HG03469 (cell line): ENCODE data around the gene CELA3B.
"Not testable (repeated sequence)": the region's sequence is repeated elsewhere in the genome, so short reads cannot be mapped to it uniquely, and the experiment has no call there.

ENCODE experiments used
- ATAC-seq: cut with Tn5 transposase; IDR thresholded peaks from one replicate; pipeline ENCODE4 v1.9.1; 2021; ENCODE audit warnings: mild to moderate bottlenecking, moderate library complexity, moderate number of reproducible peaks; ENCODE audit not compliant: unreplicated experiment

CELA3B gene, protein sequence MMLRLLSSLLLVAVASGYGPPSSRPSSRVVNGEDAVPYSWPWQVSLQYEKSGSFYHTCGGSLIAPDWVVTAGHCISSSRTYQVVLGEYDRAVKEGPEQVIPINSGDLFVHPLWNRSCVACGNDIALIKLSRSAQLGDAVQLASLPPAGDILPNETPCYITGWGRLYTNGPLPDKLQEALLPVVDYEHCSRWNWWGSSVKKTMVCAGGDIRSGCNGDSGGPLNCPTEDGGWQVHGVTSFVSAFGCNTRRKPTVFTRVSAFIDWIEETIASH

DNA sequence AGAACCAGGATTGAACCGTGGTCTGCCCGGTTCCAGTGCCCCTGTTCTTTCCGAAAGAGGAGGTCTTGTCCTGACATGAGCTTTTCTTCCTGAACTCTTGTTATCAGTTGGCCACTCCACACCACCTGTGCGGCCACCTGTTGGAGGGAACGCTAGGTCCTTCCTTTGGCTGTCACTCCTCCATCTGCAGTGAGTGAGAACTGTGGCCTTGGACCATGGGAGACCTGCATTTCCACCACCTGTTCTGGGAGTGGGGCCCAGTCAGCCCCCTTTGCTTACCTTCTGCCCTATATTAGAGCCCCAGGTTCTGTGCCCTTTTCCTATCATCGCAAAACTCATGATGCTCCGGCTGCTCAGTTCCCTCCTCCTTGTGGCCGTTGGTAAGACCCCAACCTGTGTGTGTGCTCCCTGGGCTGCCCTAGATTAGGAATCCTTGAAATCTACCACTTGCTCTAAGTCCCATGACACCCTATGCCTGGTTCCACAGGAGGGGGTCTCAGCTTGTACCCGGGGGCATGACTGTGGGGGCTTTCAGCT, at the start of gene CELA3B:
Gene CELA3B, plus strand, starts transcription at position 320 of the 537 bp plus-strand sequence. Its CDS starts 18 bp downstream, at position 338.
- ATAC-seq = not testable (repeated sequence)

GRCh38 chr1:21927533-21928237, 49.1 kb upstream of the CELA3B start:
- no peak for ATAC-seq

DNA sequence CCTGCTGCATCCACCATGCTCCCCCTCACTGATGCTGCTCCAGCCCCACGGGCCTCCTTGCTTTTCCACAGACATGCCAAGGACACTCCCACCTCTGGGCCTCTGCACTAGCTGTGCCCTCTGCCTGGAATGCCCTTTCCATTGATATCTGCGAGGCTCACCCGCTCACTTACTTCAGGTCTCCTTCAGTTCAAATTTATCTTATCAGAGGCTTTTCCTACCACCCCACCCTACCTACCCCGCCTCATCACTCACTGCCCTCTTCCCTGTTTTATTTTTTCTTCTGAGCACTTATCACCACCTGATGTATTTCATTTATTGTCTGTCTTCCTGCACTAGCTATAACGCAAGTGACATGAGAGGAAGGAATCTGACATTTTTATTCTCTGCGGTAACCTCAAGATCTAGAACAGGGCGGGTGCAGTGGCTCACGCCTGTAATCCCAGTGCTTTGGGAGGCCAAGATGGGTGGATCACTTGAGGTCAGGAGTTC, 46.7 kb upstream of the CELA3B start:
- ATAC-seq = no peak

DNA sequence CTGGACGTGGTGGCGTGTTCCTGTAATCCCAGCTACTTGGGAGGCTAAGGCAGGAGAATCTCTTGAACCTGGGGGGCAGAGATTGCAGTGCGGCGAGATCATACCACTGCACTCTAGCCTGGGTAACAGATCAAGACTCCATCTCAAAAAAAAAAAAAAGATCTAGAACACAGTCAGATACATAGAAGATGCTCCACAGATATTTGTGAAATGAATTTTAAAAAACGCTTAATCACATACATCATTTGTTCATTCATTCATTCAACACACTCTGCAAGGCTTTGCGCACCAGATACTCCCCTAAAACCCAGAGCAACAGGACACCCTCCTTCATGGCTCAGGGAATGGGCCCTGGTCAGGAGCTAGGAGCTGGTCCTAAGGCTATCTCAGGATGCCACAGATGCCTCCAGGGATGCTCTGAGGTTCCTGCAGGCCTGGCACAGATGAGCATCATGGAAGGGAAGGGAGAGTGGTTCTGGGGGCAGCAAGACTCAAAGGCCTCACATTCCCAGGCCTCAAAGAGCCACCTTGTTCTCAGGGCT, 46.1 kb upstream of the CELA3B start:
- ATAC-seq = no peak

- ATAC-seq = no peak
These were observed 45.4 kb upstream of the CELA3B start for GRCh38 chr1:21931171-21932093.

DNA sequence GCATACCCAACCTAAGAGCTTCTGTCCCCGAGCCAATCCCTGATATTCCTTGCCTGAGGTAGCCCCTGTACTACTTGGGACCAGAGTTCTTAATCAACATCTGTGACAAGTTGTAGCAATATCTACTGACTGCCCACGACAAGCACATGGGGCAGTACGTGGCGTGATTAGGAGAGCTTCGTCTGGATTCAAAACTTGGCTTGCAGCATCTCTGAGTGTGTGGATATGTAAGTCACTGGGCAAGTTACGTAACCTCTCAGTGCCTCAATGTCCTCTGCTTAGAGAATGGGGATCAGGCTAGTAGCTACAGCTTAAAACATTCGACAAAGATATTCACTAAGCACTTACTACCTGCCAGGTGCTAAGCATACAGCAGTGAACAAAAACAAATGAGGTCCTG, 44.7 kb upstream of the CELA3B start:
- no peak for ATAC-seq

DNA sequence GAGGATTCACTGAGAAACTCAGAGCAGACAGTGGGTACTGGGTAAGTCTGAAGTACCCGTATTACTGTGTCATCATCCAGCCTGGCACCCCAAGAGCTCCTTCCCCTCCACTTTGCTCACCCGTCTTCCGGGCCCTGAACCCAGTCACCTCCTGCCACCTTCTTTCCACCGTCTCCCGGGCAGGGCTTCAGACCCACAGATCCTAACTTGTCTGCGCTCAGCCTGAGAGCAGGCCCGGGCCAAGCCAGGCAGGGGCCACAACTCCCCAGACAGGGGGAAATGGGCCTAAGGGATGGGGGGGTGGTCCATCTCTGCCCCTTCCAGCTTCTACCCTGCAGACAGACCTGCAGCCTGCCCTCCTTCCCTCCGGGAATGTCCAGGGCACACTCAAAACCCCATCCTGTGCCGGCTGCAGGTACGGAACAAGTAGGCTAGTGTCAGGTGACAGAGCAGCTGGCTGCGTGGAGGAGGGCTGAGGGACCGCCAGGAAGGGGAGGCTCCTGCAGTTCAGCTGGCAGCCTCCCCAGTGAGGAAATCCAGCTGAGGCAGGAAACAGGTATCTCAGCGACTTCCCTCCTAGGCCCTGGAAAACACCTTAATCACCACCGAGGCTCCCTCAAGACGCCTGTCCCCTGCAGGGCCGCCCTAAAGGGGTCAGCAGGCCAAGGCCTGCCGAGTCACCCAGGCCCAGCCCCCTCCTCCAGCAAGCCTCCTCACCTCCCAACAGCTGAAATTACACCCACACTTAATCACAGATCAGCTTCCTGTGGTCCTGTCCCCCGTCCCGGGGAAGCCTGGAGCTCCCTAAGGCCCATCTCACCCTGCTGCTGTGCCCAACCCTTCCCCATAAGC, 43.2 kb upstream of the CELA3B start:
- ATAC-seq = no peak

DNA sequence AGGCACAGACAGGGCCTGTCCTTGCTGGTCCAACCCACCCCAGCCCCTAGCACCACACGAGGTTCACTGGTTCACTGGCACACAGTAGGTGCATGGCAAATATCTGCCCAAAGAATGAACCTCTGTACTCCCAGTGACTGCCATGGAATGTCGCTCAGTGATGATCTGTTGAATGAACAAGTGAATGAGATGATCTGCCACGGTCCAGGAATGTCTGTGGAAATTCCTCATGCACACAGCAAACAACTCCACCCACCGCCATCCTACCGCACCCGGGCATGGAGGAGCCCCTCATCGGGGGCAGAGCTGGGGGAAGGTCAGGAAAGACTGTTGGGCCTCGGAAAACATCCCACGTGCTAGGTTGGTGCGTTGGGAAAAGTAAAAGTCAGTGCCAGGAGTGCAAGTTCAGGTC, 41.4 kb upstream of the CELA3B start:
- no peak for ATAC-seq

- no peak for ATAC-seq
These were observed 40.9 kb upstream of the CELA3B start for GRCh38 chr1:21935891-21936365.

- ATAC-seq = no peak
These were observed 40.3 kb upstream of the CELA3B start for GRCh38 chr1:21936366-21937031.

- no peak for ATAC-seq
These were observed 39.8 kb upstream of the CELA3B start, which contains the start of gene HSPG2 for GRCh38 chr1:21937034-21937371. Gene HSPG2 (minus strand): TSS chr1:21937310. CDS start chr1:21937217, 93 bp downstream.

- ATAC-seq = no peak
These were observed 39.3 kb upstream of the CELA3B start for GRCh38 chr1:21937372-21938121.

- ATAC-seq = no peak
These were observed 37.9 kb upstream of the CELA3B start for GRCh38 chr1:21938732-21939538.

GRCh38 chr1:21939650-21940374, 37.0 kb upstream of the CELA3B start:
- no peak for ATAC-seq

- ATAC-seq = no peak
These were observed 36.3 kb upstream of the CELA3B start for GRCh38 chr1:21940492-21940891.

GRCh38 chr1:21941370-21941769, 35.5 kb upstream of the CELA3B start:
- ATAC-seq = no peak

GRCh38 chr1:21942464-21942863, 34.4 kb upstream of the CELA3B start:
- no peak for ATAC-seq
